Effector memory CD8-positive, alpha-beta T cell (primary cell): ENCODE data around the gene KIAA0930.

Source experiments
- ATAC-seq: fragments of 150-1000 bp; cut with Tn5 transposase; replicated peaks from 2 replicates; pipeline ENCODE4 v1.10.0; 2021; ENCODE audit warnings: mild to moderate bottlenecking, moderate library complexity
- DNase-seq, 3 experiments: peaks; one replicate each; pipeline ENCODE4 v3.0.0; 2021
- H3K27ac Mint-ChIP-seq, 2 donors: one replicate each; pipeline ENCODE4 v1.8.0; 2022; ENCODE audit warnings: mild to moderate bottlenecking in 2 of 2, mixed read lengths in 2 of 2, moderate library complexity in 2 of 2
- H3K27me3 Mint-ChIP-seq, 2 donors: one replicate each; pipeline ENCODE4 v1.8.0; 2022; ENCODE audit warnings: mixed read lengths in 2 of 2
- H3K36me3 Mint-ChIP-seq: one replicate; pipeline ENCODE4 v1.8.0; 2022; ENCODE audit warnings: mild to moderate bottlenecking, moderate library complexity, mixed read lengths; ENCODE audit not compliant: insufficient read depth
- H3K4me1 Mint-ChIP-seq, 2 donors: one replicate each; pipeline ENCODE4 v1.8.0; 2022; ENCODE audit warnings: low read depth in 2 of 2, mixed read lengths in 2 of 2
- H3K4me3 Mint-ChIP-seq, 2 donors: one replicate each; pipeline ENCODE4 v1.8.0; 2022; ENCODE audit warnings: mild to moderate bottlenecking in 2 of 2, mixed read lengths in 2 of 2, moderate library complexity in 2 of 2
- H3K9me3 Mint-ChIP-seq, 2 donors: one replicate each; pipeline ENCODE4 v1.8.0; 2022; ENCODE audit warnings: mixed read lengths in 2 of 2

The KIAA0930 gene

DNA sequence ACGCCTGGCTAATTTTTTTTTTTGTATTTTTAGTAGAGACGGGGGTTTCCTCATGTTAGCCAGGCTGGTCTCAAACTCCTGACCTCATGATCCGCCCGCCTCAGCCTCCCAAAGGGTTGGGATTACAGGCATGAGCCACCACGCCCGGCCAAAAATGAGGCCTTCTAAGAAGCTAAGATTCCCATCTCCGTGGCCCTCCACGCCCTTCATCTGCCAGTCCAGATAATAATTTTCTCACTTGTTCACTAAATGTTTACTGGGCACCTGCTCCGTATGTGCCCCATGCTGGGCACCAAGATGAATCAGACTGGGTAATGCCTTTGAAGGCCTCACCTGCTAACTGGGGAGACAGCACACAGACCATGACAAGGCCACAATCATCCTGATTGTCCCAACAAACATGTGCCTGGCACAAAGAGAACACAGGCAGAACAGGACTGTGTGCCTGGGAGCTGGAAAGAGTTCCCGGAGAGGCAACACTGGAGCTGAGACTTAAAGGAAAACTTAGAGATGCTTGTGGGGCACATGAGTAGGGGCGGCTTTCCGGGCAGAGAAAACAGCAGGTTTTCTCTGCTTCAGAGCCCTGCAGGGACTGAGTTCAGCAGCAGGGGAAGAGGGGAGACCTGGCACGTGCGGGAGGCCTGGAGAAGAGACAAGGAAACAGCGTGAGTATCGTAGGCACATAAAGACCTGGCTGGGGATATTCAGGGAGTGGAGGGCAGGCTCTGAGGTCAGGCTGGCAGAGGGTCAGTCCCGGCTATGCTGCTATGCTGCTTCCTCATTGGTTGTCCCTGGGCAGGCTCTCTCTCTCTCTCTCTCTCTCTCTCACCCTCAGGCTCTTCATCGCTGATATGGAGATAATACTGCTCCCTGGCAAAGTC is 2.4 kb downstream of the KIAA0930 start:
- no peaks in the 10 kb centered on the region for H3K9me3 Mint-ChIP-seq
- peaks cover 29% of the 10 kb centered on the region for H3K36me3 Mint-ChIP-seq
- no peaks in the 10 kb centered on the region for H3K27me3 Mint-ChIP-seq
- DNase-seq, result no peak
- peak overlapping the region; percentile 49 to 55 for H3K27ac Mint-ChIP-seq
- H3K4me3 Mint-ChIP-seq, result peak overlapping the region; percentile 9 to 96
- no peak for ATAC-seq
- peaks cover 25 to 45% of the 10 kb centered on the region in 2 donors for H3K4me1 Mint-ChIP-seq

DNA sequence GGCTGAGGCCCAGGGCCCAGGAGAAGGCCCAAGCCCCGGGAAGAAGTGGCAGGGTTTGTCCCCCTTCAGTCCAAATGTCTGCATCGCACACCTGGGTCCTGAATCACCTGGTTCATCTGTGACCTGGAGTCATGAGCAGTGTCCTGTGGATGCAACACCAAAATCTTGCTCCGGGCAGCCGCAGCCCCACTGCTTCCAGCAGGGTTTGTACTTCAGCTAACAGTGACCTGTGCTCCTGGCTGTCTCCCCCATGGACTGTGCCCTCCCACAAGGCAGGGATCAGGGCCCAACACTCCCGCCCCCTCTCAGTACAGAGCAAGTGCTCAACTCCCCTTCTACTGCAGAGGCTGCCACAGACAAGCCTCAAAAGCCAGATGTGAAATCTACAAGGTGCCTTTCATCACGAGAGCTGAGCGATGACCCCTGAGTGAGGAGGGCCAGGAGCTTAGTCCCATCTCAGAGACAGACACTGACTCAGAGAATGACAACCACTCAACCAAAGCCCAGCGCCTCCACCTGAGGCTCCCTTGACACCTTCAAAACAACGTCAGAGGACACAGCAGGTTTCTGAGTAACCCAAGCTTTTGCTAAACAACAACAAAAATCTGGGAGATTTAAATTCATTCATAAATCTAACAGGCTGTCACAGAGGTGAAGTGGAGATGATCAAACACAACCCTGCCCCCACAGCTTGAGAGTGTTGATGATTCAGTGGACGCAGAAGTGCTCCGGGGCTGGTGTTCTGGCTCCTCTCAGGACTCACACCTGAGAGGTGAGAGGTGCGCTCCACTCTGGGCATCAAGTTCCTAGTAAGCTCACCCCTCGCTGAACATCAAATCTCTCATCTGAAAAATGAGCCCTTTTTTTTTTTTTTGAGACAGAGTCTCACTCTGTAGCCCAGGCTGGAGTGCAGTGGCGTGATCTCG is 3.4 kb downstream of the KIAA0930 start:
- Mint-ChIP-seq H3K27me3 (no peaks in the 10 kb centered on the region), H3K9me3 (no peaks in the 10 kb centered on the region), H3K36me3 (peaks cover 29% of the 10 kb centered on the region), H3K4me1 (peaks cover 25 to 52% of the 10 kb centered on the region in 2 donors), H3K27ac (no peak overlapping the region), H3K4me3 (no peak overlapping the region)
- DNase-seq, result no peak
- ATAC-seq, result no peak

DNA sequence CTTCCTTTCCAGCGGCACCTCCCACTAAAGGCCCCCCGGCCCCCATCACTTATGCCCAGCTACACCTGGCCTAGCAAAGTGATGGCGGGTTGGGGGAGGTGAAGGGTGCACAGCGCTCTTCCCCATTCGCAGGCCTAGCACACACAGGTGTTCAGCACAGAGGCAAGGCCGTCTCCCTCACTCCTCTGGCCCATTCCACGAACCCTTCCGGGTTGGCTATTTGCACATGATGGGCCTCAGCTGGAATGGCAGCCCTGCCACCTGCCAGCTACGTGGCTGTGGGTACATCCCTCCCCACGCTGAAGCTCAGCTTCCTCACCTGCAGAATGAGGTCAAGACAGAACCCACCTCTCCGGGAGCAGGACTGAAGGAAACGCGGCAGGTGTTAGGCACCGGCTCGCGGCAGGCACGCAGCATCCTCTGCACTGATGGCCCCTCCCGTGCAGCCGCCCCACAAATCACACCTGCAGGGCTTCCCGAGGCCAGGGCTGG is 4.8 kb downstream of the KIAA0930 start:
- H3K9me3 Mint-ChIP-seq, result no peaks in the 10 kb centered on the region
- peak overlapping the region in 1 of 2 donors; percentile 60 for H3K27ac Mint-ChIP-seq
- peaks cover 23% of the 10 kb centered on the region for H3K36me3 Mint-ChIP-seq
- H3K4me1 Mint-ChIP-seq, result peaks cover 20 to 47% of the 10 kb centered on the region in 2 donors
- ATAC-seq (no peak), DNase-seq (no peak)
- no peaks in the 10 kb centered on the region for H3K27me3 Mint-ChIP-seq
- peak overlapping the region in 1 of 2 donors; percentile 74 for H3K4me3 Mint-ChIP-seq

DNA sequence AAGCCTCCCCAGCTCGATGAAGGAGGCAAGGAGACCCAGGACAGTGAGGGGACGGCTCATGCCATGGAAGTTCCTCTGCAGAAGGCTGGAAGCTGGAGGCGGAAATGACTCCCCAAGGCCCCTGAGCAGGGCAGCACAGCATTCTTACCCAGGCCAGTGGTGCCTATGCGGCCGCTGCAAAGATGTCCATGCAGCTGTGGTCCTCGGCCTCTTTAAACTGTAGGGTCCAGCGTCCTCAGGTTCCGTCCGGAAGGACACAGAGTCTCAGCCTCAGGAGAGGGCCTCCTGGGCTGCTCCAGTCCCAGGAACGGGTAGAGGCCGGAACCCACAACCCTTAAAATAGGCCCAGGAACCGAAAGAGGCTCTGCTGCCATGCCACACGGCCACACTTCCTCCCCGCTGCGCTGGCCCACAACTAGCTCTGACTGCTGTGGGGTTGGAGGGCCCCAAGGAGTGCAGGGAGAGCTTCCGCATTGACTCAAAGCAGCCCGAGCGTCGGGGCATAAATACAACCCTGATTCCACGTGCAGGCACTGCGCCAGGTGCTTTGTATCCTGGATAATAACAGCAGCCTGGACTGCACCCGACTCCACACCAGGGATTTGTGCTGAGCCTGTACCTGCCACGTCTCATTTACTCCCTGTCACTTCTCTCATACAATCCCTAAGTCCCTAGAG is 5.5 kb downstream of the KIAA0930 start:
- H3K36me3 Mint-ChIP-seq, result peaks cover 19% of the 10 kb centered on the region
- H3K4me1 Mint-ChIP-seq, result peaks cover 19 to 47% of the 10 kb centered on the region in 2 donors
- H3K9me3 Mint-ChIP-seq, result no peaks in the 10 kb centered on the region
- DNase-seq (peak in 1 of 3 experiments; percentile 23), ATAC-seq (peak; percentile 85)
- peak overlapping the region in 1 of 2 donors; percentile 60 for H3K27ac Mint-ChIP-seq
- H3K27me3 Mint-ChIP-seq, result no peaks in the 10 kb centered on the region
- H3K4me3 Mint-ChIP-seq, result peak overlapping the region in 1 of 2 donors; percentile 74

DNA sequence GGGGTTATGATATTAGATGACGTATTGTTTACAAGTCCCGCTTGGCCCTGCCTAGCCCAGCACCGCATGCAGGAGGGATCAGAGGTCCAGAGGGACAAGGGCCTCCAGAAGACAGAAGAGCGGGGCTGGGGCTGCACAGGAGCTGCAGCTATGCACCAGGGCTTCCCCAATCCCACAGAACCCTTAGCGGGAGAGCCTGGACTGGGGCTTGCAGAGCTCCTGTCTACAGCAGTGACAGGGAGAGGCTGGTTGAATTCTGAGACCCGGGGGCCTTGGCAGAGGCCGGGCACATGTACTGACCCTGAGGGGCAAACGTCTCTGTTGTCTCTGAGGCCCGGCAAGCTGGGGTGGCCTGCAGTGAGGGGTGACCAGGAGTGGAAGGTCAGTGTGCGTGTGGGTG is 6.9 kb downstream of the KIAA0930 start:
- Mint-ChIP-seq H3K27ac (peak overlapping the region; percentile 52 to 68), H3K36me3 (peaks cover 17% of the 10 kb centered on the region), H3K4me3 (no peak overlapping the region), H3K27me3 (no peaks in the 10 kb centered on the region), H3K4me1 (peaks cover 10 to 46% of the 10 kb centered on the region in 2 donors), H3K9me3 (no peaks in the 10 kb centered on the region)
- ATAC-seq, result no peak
- no peak for DNase-seq

DNA sequence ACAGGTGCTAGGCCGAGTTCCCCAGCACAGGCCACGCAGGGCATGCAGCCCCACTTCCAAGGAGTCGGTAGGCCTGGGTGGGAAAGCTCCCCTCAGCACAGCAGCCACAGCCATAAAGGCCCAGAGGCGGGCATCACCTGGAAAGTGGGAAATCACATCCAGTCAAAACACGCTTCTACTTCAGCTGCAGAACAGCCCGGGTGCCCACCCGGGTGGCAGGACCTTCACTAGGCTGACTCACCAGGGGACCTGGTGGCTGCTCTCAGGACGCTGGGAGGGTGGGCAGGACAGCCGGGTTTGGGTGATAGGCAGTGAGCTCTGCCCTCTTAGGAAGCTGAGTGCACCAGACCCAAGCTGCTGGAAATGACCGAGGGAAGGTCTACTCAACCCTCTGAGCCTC is 7.3 kb downstream of the KIAA0930 start:
- Mint-ChIP-seq H3K36me3 (peaks cover 20% of the 10 kb centered on the region), H3K4me3 (no peak overlapping the region), H3K4me1 (peaks cover 10 to 46% of the 10 kb centered on the region in 2 donors), H3K9me3 (no peaks in the 10 kb centered on the region), H3K27me3 (no peaks in the 10 kb centered on the region), H3K27ac (peak overlapping the region; percentile 38 to 68)
- DNase-seq, result no peak
- ATAC-seq, result no peak

DNA sequence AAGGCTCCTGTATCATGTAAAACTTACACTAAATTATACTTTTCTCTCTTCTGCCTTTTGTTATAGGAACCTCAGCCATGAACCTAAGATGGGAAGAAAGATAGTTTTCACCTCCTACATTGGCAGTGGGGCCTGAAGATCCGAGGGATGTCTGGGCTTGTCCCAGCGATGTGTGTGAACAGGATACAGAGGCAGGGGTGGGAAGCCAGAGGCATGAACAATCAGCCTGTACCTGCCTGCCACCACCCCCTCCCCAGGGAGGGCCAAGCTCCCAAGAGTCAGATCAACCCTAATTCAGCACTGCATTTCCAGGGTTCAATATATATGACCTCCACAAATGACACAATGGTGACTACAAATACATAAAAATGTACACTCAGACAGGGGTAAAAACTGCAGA is 9.4 kb downstream of the KIAA0930 start:
- Mint-ChIP-seq H3K4me3 (no peak overlapping the region), H3K36me3 (peaks cover 14% of the 10 kb centered on the region), H3K27me3 (no peaks in the 10 kb centered on the region), H3K9me3 (no peaks in the 10 kb centered on the region), H3K27ac (peak overlapping the region in 1 of 2 donors; percentile 46), H3K4me1 (peaks cover 17 to 54% of the 10 kb centered on the region in 2 donors)
- ATAC-seq (no peak), DNase-seq (no peak)

DNA sequence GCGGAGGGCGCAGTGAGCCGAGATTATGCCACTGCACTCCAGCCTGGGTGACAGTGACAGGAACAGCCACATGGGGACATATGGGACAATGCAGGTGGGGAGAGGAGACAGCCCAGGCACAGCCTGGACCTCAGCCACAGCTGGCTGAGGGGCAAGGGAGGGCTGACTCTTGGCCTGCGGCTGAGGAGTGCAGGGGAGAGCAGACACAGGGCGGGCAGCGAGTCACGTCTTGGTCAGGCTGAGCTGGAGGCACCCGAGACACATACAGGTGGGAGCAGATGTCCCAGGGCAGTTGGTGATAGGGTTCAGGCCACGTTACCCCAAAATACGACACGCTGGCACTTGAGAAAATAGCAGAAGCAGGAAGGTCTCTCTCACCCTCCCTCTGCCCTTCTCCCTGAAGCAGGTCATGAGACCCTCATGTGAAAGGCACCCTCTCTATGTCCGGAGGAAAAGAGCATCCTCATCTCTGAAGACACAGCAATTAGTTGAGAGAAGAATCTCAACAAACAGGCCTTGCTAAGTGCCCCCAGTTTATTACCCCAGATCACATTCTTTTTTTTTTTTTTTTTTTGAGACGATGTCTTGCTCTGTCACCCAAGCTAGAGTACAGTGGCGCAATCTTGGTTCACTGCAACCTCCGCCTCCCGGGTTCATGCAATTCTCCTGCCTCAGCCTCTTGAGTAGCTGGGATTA is 10.5 kb downstream of the KIAA0930 start:
- Mint-ChIP-seq H3K4me1 (peaks cover 19 to 53% of the 10 kb centered on the region in 2 donors), H3K36me3 (peaks cover 14% of the 10 kb centered on the region), H3K27me3 (no peaks in the 10 kb centered on the region), H3K4me3 (no peak overlapping the region), H3K9me3 (no peaks in the 10 kb centered on the region), H3K27ac (no peak overlapping the region)
- no peak for DNase-seq
- no peak for ATAC-seq

DNA sequence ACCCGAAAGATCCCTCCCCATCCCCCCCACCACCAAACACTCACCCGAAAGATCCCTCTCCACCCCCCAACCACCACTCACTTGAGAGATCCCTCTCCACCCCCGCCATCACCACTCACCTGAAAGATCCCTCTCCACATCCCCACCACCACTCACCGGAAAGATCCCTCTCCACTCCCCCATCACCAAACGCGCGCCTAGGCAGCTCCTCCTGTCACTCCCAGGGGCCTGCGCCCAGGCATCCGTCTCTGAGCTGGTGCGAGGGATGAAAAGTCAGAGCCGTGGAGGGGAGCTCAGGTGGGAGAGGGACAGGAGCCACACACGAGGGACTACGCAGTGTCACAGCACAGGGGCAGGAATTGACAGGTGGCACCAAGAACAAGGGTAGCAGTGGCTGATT is 11.5 kb downstream of the KIAA0930 start:
- DNase-seq (no peak), ATAC-seq (no peak)
- H3K9me3 Mint-ChIP-seq, result no peaks in the 10 kb centered on the region
- H3K27me3 Mint-ChIP-seq, result no peaks in the 10 kb centered on the region
- peaks cover 16% of the 10 kb centered on the region for H3K36me3 Mint-ChIP-seq
- H3K4me1 Mint-ChIP-seq, result peaks cover 24 to 56% of the 10 kb centered on the region in 2 donors
- H3K4me3 Mint-ChIP-seq, result peak overlapping the region in 1 of 2 donors; percentile 14
- no peak overlapping the region for H3K27ac Mint-ChIP-seq

DNA sequence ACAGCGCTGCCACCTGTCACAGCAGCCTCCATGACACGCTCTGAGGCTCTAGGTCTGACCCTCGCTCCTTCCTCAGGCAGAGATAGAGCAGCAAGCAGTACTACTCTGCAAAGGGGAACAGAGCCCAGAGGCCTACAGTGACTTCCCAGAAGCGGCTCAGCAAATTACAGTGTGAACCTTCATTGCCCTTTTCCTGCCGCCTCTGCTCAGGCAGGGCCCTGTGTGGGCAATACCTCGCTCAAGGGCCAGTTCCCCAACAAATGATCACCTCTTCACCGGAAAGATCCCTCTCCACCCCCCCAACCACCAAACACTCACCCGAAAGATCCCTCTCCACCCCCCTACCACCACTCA is 12.3 kb downstream of the KIAA0930 start:
- Mint-ChIP-seq H3K4me3 (no peak overlapping the region), H3K4me1 (peaks cover 24 to 56% of the 10 kb centered on the region in 2 donors), H3K27me3 (no peaks in the 10 kb centered on the region), H3K27ac (peak overlapping the region in 1 of 2 donors; percentile 84), H3K36me3 (peaks cover 16% of the 10 kb centered on the region), H3K9me3 (no peaks in the 10 kb centered on the region)
- no peak for ATAC-seq
- DNase-seq, result no peak

DNA sequence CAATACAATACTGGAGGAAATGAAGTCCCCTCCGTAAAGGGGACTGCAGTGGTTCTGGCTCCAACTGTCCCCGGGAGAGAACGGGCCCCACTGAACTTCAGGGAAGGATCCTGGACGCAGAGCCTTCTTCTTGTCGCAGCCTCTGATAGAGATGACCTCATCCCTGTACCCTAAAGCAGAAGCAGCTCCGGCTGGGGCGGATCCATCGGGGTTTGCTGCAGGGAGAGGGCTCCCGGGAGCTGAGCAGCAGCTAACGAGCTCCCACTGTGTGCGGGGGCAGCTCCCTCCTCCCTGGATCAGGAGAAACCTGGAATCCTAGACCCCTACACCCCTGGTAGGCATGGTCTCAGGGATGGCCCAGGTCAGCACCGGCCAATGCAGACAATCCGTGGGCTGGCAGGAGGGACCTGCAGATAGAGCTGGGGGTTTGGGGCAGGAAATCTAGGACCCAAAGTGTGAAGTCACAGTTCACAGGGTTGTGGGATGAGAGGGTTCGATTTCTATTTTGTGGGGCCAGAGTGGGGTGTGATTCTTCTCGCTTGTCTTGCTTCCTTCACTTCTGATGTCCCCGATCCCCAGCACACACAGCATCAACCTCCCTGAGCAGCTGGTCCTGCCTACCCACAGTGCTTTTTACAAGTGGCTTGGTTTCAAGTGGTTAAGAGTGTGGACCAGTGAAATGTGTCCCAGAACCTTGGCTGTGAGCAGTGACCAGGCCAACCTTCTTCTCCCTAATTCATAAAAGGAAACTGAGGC is 12.9 kb downstream of the KIAA0930 start:
- H3K36me3 Mint-ChIP-seq, result peaks cover 16% of the 10 kb centered on the region
- H3K4me1 Mint-ChIP-seq, result peaks cover 24 to 56% of the 10 kb centered on the region in 2 donors
- H3K27me3 Mint-ChIP-seq, result no peaks in the 10 kb centered on the region
- H3K27ac Mint-ChIP-seq, result peak overlapping the region in 1 of 2 donors; percentile 84
- DNase-seq (no peak), ATAC-seq (no peak)
- no peaks in the 10 kb centered on the region for H3K9me3 Mint-ChIP-seq
- H3K4me3 Mint-ChIP-seq, result no peak overlapping the region
